GM20000 (cell line): ENCODE results near the gene CSF3R.

Experiments used
- DNase-seq: peaks from one replicate; pipeline ENCODE4 v3.0.0; 2012; ENCODE audit warnings: low spot score
- CTCF ChIP-seq: IDR thresholded peaks from 2 replicates; pipeline ENCODE4 v1.5.1; 2012; ENCODE audit warnings: mild to moderate bottlenecking, control low read depth; ENCODE audit errors: extremely low read depth, missing control alignments

Gene CSF3R

GRCh38 chr1:36440044-36440443 lies 42.7 kb downstream of the CSF3R start:
- no peak for DNase-seq
- TF ChIP-seq CTCF: no peak

- no peak for DNase-seq
- TF ChIP-seq CTCF: no peak
These were observed 44.0 kb downstream of the CSF3R start for GRCh38 chr1:36438715-36439114.

GRCh38 chr1:36436821-36437220 lies 45.9 kb downstream of the CSF3R start:
- TF ChIP-seq CTCF: no peak
- no peak for DNase-seq

GRCh38 chr1:36433102-36433501 lies 49.6 kb downstream of the CSF3R start:
- TF ChIP-seq CTCF: no peak
- no peak for DNase-seq

- no peak for TF ChIP-seq CTCF
- no peak for DNase-seq
These were observed 50.1 kb downstream of the CSF3R start for GRCh38 chr1:36432616-36433015.

- TF ChIP-seq CTCF: no peak
These were observed 56.9 kb downstream of the CSF3R start for GRCh38 chr1:36425791-36426190.

GRCh38 chr1:36421649-36422048 lies 61.1 kb downstream of the CSF3R start:
- no peak for DNase-seq
- no peak for TF ChIP-seq CTCF

More at GRCh38 chr1:36425791-36426190, 56.9 kb downstream of the CSF3R start:
- DNase-seq: no peak

- TF ChIP-seq CTCF: peak; percentile 83
- DNase-seq: peak; percentile 80
These were observed 61.8 kb downstream of the CSF3R start for GRCh38 chr1:36420836-36421317.
